ENCODE measurements around the gene PGGT1B. TPM values are rescaled to one million over a fixed set of nuclear protein-coding genes. Genes with fewer than 3 reads are reported as not detected.
"Not testable (repeated sequence)": the region's sequence is repeated elsewhere in the genome, so short reads cannot be mapped to it uniquely, and the experiment has no call there.

The PGGT1B gene
- total RNA-seq, 1 donor from 2014 or later = 22.9 TPM

GRCh38 chr5:115260248-115260647, 2.4 kb downstream of the PGGT1B start:
- DNase-seq (ENCODE audit: low read depth, low spot score) = no peak

DNA sequence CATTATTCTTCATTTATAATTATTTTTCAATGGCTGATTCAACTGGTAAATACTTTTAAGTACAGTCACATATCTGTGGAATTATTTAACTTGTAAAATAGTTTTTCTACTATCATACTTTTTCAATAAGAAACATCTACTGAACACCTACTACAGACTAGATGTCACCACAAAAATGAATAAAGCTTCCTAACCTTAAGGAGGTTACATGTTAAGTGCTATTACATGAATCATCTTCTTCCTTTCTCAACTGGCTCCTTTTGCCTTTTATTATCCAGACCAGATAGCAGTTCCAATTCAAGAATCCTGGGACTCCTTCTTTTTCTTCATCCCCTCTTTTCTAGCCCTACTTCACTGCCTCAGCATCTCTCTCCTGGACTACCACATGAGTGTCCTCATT, 4.7 kb downstream of the PGGT1B start:
- no peak for DNase-seq (ENCODE audit: low read depth, low spot score)

DNA sequence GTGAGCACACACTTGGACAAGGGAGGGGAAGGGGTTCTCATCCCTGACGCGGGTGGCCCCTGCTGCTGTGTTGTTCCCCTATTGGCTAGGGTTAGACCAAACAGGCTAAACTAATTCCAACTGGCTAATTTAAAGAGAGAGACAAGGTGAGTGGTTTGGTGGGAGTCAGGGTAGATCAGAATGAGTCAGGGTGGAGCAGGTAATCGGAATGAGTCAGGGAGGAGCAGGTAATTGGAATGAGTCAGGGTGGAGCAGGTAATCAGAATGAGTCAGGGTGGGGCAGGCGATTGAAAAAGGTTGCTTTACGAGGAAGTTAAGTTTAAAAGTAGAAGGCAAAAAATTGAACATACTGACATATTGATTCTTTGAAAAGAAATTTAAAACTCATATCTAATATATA, 13.3 kb downstream of the PGGT1B start:
- not testable (repeated sequence) for DNase-seq (ENCODE audit: low read depth, low spot score)

GRCh38 chr5:115246361-115246991, 16.2 kb downstream of the PGGT1B start:
- DNase-seq (ENCODE audit: low read depth, low spot score) = no peak

DNA sequence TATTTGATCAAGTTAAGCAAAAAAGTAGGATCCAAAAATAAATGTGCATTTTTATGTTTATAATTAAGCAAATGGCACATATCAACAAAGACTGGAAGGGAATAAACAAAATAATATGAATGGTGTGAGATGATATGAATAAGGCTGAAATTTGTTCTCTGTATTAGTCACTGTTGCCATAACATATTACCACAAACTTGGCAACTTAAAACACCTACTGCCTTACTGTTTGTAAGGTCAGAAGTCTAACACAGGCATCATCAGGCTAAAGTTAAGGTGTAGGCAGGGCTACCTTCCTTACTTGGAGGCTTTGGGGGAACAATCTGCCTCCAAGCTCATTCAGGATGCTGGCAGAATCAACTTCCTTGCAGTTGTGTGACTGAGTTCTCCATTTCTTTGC, 19.3 kb downstream of the PGGT1B start:
- DNase-seq (ENCODE audit: low read depth, low spot score) = no peak

GRCh38 chr5:115241881-115242642, 20.6 kb downstream of the PGGT1B start:
- no peak for DNase-seq (ENCODE audit: low read depth, low spot score)

- DNase-seq (ENCODE audit: low read depth, low spot score) = no peak
Observed at GRCh38 chr5:115237066-115237465, 25.6 kb downstream of the PGGT1B start.

DNA sequence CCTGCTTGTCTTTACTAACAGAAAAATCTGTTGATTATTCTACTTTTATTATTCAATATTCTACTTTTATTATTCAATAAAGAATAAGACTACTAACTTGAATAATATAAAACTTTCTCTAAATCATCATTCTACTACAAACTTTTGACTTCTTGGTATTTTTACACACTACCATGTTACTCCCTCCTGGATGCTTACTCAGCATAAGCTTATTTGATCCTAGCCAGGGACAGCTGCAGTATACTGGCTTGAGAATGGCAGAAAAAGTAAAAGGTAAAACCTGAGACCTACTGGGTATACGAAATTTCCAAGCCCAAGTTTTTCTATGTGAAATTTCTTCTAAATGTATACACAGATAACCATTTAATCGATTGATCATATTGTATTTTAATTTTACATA, 26.1 kb downstream of the PGGT1B start:
- DNase-seq (ENCODE audit: low read depth, low spot score) = no peak

DNA sequence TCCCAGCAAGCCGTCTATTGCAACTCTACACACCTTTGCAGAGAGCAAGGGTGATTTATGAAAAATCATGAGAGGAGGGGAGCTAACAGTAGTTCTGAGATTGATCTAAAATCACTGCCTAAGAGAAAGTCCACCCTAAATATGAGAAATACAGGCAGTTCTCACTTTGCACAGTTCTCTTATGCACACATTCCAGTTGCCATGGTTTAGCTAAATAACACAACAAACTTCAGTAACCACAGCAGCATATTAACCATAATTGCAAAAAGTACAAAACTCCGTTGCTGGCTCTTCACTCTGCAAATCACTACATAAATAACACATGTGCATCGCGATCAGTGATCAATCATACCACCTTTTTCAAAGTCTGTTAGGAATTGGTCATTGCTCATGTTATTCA, 31.1 kb downstream of the PGGT1B start:
- DNase-seq (ENCODE audit: low read depth, low spot score) = no peak

DNA sequence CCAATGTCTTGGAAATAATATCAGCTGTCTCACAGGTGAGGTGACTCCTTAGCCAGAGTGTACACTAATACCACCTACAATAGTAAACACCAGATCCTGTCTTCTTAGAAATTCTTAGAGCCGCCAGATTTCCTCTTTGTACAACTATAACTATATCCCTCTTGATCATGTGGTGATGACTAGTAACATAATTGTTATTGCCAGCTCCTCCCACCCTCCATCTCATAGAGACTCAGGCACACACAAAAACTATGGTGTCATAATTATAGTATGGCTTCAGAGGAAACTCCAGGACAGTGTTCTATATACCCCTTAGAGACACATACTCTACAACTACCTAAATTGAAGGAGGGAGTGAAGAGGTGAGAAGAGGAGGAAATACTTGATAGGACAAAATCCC, 33.1 kb downstream of the PGGT1B start:
- DNase-seq (ENCODE audit: low read depth, low spot score) = no peak

DNA sequence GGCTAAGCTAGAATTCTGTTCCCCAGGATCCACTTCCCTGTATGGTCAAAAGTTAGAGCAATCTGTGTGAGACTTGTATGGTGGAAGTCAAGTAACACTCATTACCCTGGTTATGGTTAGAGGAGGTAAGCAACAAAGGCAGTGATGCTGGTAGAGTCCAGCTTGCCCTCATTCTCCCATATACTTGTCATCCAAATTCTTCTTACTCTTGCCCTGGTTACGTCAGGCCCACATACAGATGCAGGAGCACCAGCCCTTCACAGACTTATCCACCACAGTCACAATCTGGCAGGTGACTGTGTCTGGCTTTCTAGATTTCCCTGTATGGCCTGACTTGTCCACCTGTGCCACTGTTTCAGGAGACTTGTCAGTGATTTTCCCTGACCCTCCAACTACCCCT, 35.4 kb downstream of the PGGT1B start:
- DNase-seq (ENCODE audit: low read depth, low spot score) = no peak

- DNase-seq (ENCODE audit: low read depth, low spot score) = no peak
Observed at GRCh38 chr5:115214541-115214940, 48.1 kb downstream of the PGGT1B start.

DNA sequence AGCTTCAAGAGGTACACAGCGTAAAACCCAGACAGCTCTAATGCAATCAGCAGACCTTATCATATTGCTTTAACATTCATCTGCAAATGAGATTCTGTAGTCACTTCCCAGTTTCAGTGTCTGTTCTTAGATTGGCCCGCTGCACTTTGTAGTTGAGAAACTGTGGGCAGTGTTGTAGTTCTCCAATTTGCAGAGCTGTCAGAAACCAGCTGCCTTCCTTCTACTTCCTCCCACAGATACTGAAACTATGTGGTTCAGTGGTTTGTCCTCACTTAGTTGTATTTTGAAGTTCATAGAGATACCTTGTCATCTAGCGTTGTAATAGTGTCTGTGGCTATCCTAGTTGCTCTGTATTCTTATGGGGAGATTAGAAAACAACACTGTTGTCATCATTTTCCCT, 53.4 kb downstream of the PGGT1B start:
- DNase-seq (ENCODE audit: low read depth, low spot score) = no peak

DNA sequence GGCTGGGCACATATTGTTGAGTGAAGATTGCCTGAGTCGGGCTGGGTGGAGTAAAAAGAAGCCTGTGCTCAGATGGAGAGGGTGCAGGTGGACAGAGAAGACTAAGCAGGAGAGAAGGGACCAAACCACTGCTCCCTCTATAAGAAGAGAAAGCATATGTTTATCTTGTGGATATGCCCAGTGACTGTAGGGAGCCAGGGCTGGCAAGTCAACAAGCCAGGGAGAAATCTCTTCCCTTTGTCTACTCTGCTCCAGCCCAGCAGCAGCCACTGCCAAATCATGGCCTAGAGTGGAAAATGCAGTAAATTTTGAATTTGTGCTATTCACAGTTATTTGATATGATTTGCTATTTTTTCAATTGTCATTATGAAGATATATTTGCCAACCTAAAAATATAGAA, 59.7 kb downstream of the PGGT1B start:
- no peak for DNase-seq (ENCODE audit: low read depth, low spot score)

DNA sequence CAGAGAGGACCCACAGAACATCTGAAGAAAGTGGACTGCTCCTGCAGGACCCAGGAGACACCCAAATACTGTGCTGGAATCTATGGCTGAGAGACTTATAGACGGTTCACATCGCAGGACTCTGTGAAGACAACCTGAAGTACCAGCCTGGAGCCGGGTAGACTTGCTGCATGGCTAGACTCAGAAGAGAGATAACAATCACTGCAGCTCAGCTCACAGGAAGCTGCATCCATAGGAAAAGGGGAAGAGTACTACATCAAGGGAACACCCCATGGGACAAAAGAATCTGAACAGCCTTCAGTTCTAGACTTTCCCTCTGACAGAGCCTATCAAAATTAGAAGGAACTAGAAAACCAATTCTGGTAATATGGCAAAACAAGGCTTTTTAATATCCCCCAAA, 66.5 kb downstream of the PGGT1B start:
- no peak for DNase-seq (ENCODE audit: low read depth, low spot score)

GRCh38 chr5:115194676-115195075, 68.0 kb downstream of the PGGT1B start:
- DNase-seq (ENCODE audit: low read depth, low spot score) = no peak

DNA sequence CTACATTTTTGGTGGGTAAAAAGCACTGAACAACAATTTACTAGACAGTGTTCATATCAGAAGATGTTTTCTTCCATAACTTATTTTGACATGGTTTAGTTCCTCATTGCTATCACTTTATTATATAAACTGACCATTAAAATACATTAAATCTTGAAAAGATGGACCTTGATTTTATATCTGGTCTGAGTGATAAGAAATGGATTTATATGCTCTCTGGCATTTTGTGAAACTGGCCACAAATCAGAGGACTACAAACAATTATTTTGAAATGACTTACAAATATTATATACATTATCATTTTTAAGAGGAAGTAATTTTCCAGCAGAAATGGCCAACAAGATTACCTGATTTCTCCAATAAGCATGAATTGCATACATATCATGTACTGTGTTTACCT, 69.4 kb downstream of the PGGT1B start:
- no peak for DNase-seq (ENCODE audit: low read depth, low spot score)

DNA sequence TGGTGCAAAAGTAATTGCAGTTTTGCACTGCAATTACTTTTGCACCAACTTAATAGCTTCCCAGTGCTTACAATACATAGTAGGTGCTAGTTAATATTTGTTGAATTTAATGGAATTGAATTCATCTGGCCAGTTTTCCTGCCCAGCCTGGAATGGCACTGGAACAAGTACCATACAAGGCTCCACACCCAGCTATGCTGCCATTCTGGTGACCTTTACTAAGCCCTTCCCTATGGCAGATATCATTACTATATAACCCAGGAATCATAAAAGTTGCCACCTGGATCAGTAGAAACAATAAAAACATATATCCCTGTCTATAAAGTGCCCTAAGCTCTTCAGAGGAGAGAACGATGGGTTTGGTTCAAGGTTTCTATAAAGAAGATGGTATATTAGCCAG, 70.6 kb downstream of the PGGT1B start:
- DNase-seq (ENCODE audit: low read depth, low spot score) = no peak

DNA sequence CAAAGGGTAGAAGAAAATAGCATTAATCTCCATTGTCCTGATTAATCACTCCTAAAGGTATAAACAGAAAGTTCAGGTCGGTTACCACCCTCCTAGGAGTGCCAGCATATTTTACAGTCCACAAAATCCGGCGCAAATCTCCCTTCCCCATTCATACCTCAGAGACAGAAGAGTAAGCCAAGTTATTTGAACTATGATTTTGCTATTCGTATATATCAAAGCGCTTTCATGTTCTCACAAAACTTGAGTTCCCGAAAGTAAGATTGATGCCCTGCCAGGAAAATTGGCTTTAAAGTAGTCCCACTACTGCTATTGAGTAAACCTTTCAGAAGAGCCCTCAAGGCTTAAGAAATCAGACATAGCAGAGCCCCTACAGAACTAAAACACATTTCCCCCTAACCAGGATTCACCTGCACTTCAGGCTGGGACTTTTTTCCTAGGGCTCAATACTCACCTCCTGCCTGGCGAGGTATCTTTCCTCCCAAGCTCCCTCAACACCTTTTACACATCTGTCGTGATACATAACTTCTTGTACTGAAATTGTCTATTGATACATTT, 71.1 kb downstream of the PGGT1B start:
- no peak for DNase-seq (ENCODE audit: low read depth, low spot score)

GRCh38 chr5:115190388-115190787, 72.3 kb downstream of the PGGT1B start:
- DNase-seq (ENCODE audit: low read depth, low spot score) = no peak

DNA sequence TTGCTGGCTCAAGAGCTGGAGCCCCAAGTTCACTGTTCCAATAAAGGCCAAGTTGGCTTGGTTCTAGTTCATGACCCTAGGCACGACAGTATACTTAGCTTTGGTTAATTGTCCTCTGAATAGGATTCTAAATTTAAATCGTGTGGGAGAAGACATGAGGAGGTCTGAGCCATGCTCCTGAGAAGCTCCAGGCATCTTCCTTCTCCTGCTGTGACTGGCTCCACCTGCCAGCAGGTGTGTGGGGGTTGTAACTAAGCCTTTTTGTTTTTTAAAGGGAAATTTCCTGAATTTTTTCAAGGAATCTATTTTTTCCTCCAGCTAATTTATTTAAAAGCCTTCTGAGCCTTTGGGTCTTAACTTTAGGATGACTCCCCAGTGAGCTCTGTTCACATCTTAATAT, 72.8 kb downstream of the PGGT1B start:
- DNase-seq (ENCODE audit: low read depth, low spot score) = no peak

DNA sequence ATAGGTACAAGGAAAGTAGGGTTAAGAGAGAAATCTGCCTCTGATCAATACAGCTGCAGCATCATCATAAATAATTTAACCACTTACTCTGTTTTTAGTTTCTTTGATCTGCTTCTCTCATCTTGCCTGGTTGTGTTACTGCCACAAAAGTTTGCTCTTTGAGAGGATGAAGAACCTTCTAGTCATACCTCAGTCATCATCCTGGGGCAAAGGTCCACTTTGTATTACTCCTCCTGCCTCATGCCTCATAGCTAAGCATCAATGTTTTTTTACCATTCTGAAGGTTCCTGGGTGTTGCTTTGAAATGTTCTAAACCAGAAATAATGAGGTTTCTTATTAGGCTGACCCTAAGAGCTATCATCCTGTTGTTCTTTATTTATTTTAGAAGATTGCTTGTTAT, 75.9 kb downstream of the PGGT1B start:
- no peak for DNase-seq (ENCODE audit: low read depth, low spot score)

- no peak for DNase-seq (ENCODE audit: low read depth, low spot score)
Observed at GRCh38 chr5:115184770-115185169, 77.9 kb downstream of the PGGT1B start.

Measured in pulmonary artery endothelial cell (primary cell).